Lung (tissue), 12 donors: ENCODE data around the gene PRR9. TPM values are rescaled to one million over a fixed set of nuclear protein-coding genes. Genes with fewer than 3 reads are reported as not detected.
"Not testable (repeated sequence)": the region's sequence is repeated elsewhere in the genome, so short reads cannot be mapped to it uniquely, and the experiment has no call there.

Source experiments
- ATAC-seq: fragments of 200-7000 bp; cut with Tn5 transposase; one replicate; pipeline ENCODE4 v1.9.1; 2020; ENCODE audit warnings: moderate number of reproducible peaks; ENCODE audit not compliant: insufficient read depth, low FRiP score
- DNase-seq, 3 donors: peaks; one replicate each; pipeline ENCODE4 v3.0.0-alpha.2; 2013 to 2017
- H3K27ac ChIP-seq, 2 donors: one replicate each; pipeline ENCODE4 v1.5.1; 2013; ENCODE audit warnings: mild to moderate bottlenecking in 2 of 2, moderate library complexity in 2 of 2, control low read depth in 1 of 2, inconsistent platforms in 1 of 2, low read depth in 1 of 2, low read length in 1 of 2
- H3K27me3 ChIP-seq, 3 donors: one replicate each; pipeline ENCODE4 v1.5.1; 2013; ENCODE audit warnings: low read length in 2 of 3; ENCODE audit not compliant: control insufficient read depth in 3 of 3, insufficient read depth in 3 of 3
- H3K36me3 ChIP-seq, 4 donors: one replicate each; pipeline ENCODE4 v1.5.1; 2013; ENCODE audit warnings: low read length in 4 of 4, mild to moderate bottlenecking in 1 of 4, moderate library complexity in 1 of 4; ENCODE audit not compliant: control insufficient read depth in 4 of 4, insufficient read depth in 4 of 4
- H3K4me1 ChIP-seq, 5 donors: one replicate each; pipeline ENCODE4 v1.5.1; 2013; ENCODE audit warnings: low read length in 5 of 5, mild to moderate bottlenecking in 2 of 5, moderate library complexity in 1 of 5; ENCODE audit not compliant: control insufficient read depth in 5 of 5, insufficient read depth in 5 of 5
- H3K4me3 ChIP-seq: one replicate; pipeline ENCODE4 v1.5.1; 2013; ENCODE audit warnings: mild to moderate bottlenecking, control low read depth, moderate library complexity
- H3K9ac ChIP-seq, 2 donors: one replicate each; pipeline ENCODE4 v1.5.1; 2013; ENCODE audit warnings: low read length in 2 of 2, control low read depth in 1 of 2; ENCODE audit not compliant: insufficient read depth in 1 of 2
- H3K9me3 ChIP-seq, 4 donors: one replicate each; pipeline ENCODE4 v1.5.1; 2013; ENCODE audit warnings: low read length in 3 of 4, mild to moderate bottlenecking in 1 of 4, moderate library complexity in 1 of 4; ENCODE audit not compliant: control insufficient read depth in 4 of 4, insufficient read depth in 3 of 4
- CTCF ChIP-seq: IDR thresholded peaks from 2 replicates; pipeline ENCODE4 v1.5.1; 2012; ENCODE audit warnings: mild to moderate bottlenecking; ENCODE audit errors: control extremely low read depth, extremely low read depth
- WGBS, 2 donors: extraction: QIAGEN DNeasy Blood & Tissue Kit; methylation state at CpG; one replicate each; pipeline ENCODE4 v1.1.7; 2013; 5-methylcytosine and 5-hydroxymethylcytosine counted together
- polyA plus RNA-seq, 2 donors: library from polyadenylated mRNA; stranded (reverse); fragments of 200-250 nt; gene quantifications; one replicate each; pipeline ENCODE4 v1.2.1, GENCODE V29; 2013
- total RNA-seq, 2 donors: library from RNA; depleted of rRNA in 1 of 2; stranded (reverse); fragments of >200 nt in 1 of 2; gene quantifications; one replicate each; pipeline ENCODE4 v1.2.1, GENCODE V29; 2014 to 2021
- donor health status: control.
- donor health status: control.
- donor health status: Bipolar disorder and iron deficiency.
- donor health status: healthy.
- donor health status: DM: yes; HTN: yes; CAD: no.

The PRR9 gene
- total and polyA plus RNA-seq, 4 donors = 0.22 TPM; not detected in 3

- WGBS, 2 donors = 50 to 57% methylated on average over 16 of the region's 16 CpGs
- H3K36me3 ChIP-seq, H3K4me1 ChIP-seq, H3K27me3 ChIP-seq, H3K9me3 ChIP-seq, H3K9ac ChIP-seq, H3K27ac ChIP-seq, H3K4me3 ChIP-seq: not testable (repeated sequence)
- peak; percentile 6 for TF ChIP-seq CTCF
- ATAC-seq (peak; percentile 88), DNase-seq (peak; percentile 56 to 60 (median 59))
Measured at GRCh38 chr1:153223040-153223891, 5.9 kb downstream of the PRR9 start.

GRCh38 chr1:153227810-153228209 is 10.4 kb downstream of the PRR9 start:
- Histone ChIP-seq H3K9ac (no peak overlapping the region), H3K27ac (no peak overlapping the region), H3K4me3 (no peak overlapping the region), H3K27me3 (peaks cover 0 to 6% (median 0%) of the 10 kb centered on the region in 3 donors), H3K9me3 (peaks cover 0 to 2% (median 0%) of the 10 kb centered on the region in 4 donors), H3K4me1 (peaks cover 0 to 3% (median 0%) of the 10 kb centered on the region in 5 donors), H3K36me3 (no peaks in the 10 kb centered on the region)
- DNase-seq = no peak
- no peak for ATAC-seq
- 65 to 73% methylated on average over 2 of the region's 2 CpGs for WGBS, 2 donors
- no peak for TF ChIP-seq CTCF

DNA sequence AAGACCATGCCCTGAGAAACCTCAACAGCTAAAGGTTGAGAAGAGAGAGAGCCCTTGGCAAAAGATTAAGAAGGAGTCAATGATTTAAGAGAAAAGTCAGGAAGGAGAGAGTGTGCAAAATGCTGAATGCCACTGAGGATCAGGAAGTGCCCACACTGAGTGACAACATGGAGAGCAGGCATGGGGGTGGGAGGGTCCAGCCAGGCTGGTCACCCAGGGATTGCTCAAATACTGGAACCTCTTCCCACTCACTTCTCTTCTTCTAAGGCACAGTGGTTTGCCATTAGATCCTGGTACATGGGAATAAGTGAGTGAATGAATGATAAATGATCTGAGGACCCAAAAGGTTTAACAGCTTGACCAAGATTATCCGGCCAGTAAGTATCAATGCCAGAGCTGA is 11.1 kb downstream of the PRR9 start:
- H3K4me3 ChIP-seq = no peak overlapping the region
- H3K27ac ChIP-seq = no peak overlapping the region
- peaks cover 0 to 3% (median 0%) of the 10 kb centered on the region in 5 donors for H3K4me1 ChIP-seq
- peaks cover 0 to 6% (median 0%) of the 10 kb centered on the region in 3 donors for H3K27me3 ChIP-seq
- H3K9me3 ChIP-seq = peaks cover 0 to 2% (median 0%) of the 10 kb centered on the region in 4 donors
- ATAC-seq (no peak), DNase-seq (no peak)
- whole genome bisulfite sequencing, 2 donors = 85 to 88% methylated on average over 1 of the region's 1 CpG
- TF ChIP-seq CTCF = no peak
- no peaks in the 10 kb centered on the region for H3K36me3 ChIP-seq
- H3K9ac ChIP-seq = no peak overlapping the region

DNA sequence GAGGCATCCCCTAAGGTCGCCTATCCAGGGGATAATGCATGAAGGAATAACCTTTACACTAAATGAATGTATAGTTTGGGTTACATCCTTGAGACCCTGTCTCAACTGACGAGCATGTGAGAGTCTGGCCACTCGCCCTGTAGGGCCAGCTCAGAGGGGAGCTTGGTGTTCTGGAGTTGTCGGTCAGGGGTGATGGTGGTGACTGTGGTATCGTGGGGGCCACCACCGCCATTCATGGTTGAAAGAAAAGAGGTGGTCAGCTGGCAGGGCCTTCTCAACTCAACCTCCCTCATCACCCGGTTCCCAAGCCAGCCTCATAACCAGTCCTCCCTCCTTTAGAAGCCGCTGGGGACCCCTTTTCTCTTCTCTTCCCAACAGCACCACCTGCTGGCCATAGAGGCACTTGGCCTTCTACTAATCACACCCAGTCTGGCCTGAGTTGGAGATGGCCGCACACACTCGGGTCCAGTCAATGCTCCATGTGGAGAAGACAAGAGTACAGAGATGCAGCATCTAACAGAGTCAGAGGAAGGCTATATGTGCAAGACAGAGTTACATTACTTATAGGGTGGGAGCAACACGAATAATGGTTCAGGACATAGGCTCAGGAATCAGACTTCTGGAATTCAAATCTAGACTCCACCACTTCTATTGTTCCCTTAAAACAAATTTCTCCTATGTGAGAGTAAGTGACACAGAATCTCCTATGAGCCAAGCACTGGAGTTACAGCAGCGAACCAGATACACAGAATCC is 11.9 kb downstream of the PRR9 start:
- not testable (repeated sequence) for H3K27ac ChIP-seq, H3K9ac ChIP-seq, H3K9me3 ChIP-seq, H3K36me3 ChIP-seq, H3K4me3 ChIP-seq, H3K27me3 ChIP-seq, H3K4me1 ChIP-seq
- WGBS, 2 donors = 54 to 67% methylated on average over 12 of the region's 12 CpGs
- ATAC-seq (peak; percentile 34), DNase-seq (peak in 2 of 3 donors; percentile 4)
